Activated T-cell treated with anti-CD3 and anti-CD28 coated beads, Interleukin-2, amount 50 U/mL, for 72 hours (primary cell): Measurements from ENCODE around the gene WDR31. TPM values are rescaled to one million over a fixed set of nuclear protein-coding genes. Genes with fewer than 3 reads are reported as not detected.

ENCODE experiments used
- ATAC-seq, 2 donors: fragments of 150-1000 bp; cut with Tn5 transposase; replicated peaks in 1 of 2; 2 replicates each; pipeline ENCODE4 v1.10.0; 2021; ENCODE audit warnings: moderate library complexity in 2 of 2, mild to moderate bottlenecking in 1 of 2
- DNase-seq, 2 donors: peaks; one replicate each; pipeline ENCODE4 v3.0.0; 2021 to 2022; ENCODE audit warnings: mixed read lengths in 1 of 2
- H3K27ac Mint-ChIP-seq: one replicate; pipeline ENCODE4 v1.8.0; 2022; ENCODE audit warnings: mild to moderate bottlenecking, moderate library complexity, mixed read lengths
- H3K27me3 Mint-ChIP-seq: one replicate; pipeline ENCODE4 v1.8.0; 2022; ENCODE audit warnings: low read depth, mixed read lengths
- H3K36me3 Mint-ChIP-seq, 2 donors: one replicate each; pipeline ENCODE4 v1.8.0; 2022; ENCODE audit warnings: mixed read lengths in 2 of 2, mild to moderate bottlenecking in 1 of 2; ENCODE audit not compliant: insufficient read depth in 2 of 2
- H3K4me1 Mint-ChIP-seq: one replicate; pipeline ENCODE4 v1.8.0; 2022; ENCODE audit warnings: low read depth, mixed read lengths
- H3K4me3 Mint-ChIP-seq, 2 donors: one replicate each; pipeline ENCODE4 v1.8.0; 2022; ENCODE audit warnings: mild to moderate bottlenecking in 2 of 2, mixed read lengths in 2 of 2, moderate library complexity in 2 of 2
- H3K9me3 Mint-ChIP-seq, 2 donors: one replicate each; pipeline ENCODE4 v1.8.0; 2022; ENCODE audit warnings: mixed read lengths in 2 of 2
- total RNA-seq, 2 donors: library from RNA; stranded (reverse); gene quantifications; one replicate each; pipeline ENCODE4 v1.2.3, GENCODE V29; 2022

The WDR31 gene
- total RNA-seq, 2 donors from 2014 or later = 1.4 to 3.8 TPM

DNA sequence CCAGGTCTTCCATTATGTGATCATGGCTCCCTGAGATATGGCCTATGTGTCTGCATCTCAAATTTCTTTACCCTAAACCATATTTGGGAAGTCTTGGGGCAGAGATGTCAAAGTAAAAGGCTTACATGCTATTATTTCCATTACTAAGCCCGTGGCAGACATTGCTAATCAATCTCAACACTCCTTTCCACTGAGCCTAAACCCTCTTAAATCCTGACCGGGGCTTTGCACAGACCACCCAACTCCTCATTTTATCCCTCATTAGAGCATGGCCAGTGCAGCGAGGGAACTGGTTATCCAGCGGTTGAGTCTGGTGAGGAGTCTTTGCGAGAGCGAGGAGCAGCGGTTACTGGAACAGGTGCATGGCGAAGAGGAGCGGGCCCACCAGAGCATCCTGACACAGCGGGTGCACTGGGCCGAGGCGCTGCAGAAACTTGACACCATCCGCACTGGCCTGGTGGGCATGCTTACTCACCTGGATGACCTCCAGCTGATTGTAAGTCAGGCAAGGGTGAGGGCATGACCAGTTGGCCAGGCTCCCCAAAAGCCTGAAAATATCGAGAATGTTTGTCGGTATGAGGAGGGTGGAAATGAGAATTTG lies 20.3 kb upstream of the WDR31 start:
- Mint-ChIP-seq H3K27ac (no peak overlapping the region), H3K36me3 (peaks cover 0 to 3% of the 10 kb centered on the region in 2 donors), H3K4me1 (peaks cover 21% of the 10 kb centered on the region), H3K4me3 (no peak overlapping the region), H3K9me3 (no peaks in the 10 kb centered on the region), H3K27me3 (peaks cover 5% of the 10 kb centered on the region)
- no peak for ATAC-seq
- no peak for DNase-seq

GRCh38 chr9:113359385-113359784 lies 19.3 kb upstream of the WDR31 start:
- DNase-seq = no peak
- Mint-ChIP-seq H3K9me3 (no peaks in the 10 kb centered on the region), H3K4me3 (no peak overlapping the region), H3K36me3 (peaks cover 0 to 3% of the 10 kb centered on the region in 2 donors), H3K27ac (no peak overlapping the region), H3K27me3 (peaks cover 5% of the 10 kb centered on the region), H3K4me1 (peaks cover 20% of the 10 kb centered on the region)
- no peak for ATAC-seq

GRCh38 chr9:113356686-113357292 lies 16.7 kb upstream of the WDR31 start:
- no peak overlapping the region for H3K4me3 Mint-ChIP-seq
- H3K9me3 Mint-ChIP-seq = no peaks in the 10 kb centered on the region
- H3K27me3 Mint-ChIP-seq = peaks cover 5% of the 10 kb centered on the region
- no peak overlapping the region for H3K27ac Mint-ChIP-seq
- peaks cover 0 to 3% of the 10 kb centered on the region in 2 donors for H3K36me3 Mint-ChIP-seq
- DNase-seq (no peak), ATAC-seq (no peak)
- peaks cover 23% of the 10 kb centered on the region for H3K4me1 Mint-ChIP-seq

DNA sequence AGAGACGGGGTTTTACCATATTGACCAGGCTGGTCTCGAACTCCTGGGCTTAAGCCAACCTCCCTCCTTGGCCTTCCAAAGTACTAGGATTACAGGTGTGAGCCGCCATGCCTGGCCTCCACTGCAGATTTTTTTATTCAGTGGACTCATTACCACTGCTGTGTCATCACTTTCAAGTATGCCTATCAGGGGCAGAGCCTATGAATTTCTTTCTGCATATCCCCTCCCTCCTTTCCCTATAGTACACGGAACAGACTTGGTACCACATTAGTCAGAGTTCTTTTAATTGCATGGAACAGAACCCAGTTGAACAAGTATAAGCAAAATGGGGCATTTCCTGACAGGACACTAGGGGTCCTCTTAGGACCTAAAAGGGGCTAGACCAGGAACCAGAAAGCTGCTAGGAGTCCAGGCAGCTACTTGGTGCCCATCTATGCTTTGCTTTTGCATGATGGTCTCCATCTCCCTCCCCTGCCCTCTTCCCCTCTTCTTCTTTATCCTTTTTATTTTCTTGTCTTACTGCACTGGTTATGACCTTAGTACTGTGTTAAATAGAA lies 15.0 kb upstream of the WDR31 start:
- Mint-ChIP-seq H3K9me3 (no peaks in the 10 kb centered on the region), H3K27me3 (peaks cover 5% of the 10 kb centered on the region), H3K4me3 (no peak overlapping the region), H3K27ac (no peak overlapping the region), H3K4me1 (peaks cover 28% of the 10 kb centered on the region), H3K36me3 (peaks cover 0 to 5% of the 10 kb centered on the region in 2 donors)
- DNase-seq (no peak), ATAC-seq (no peak)

GRCh38 chr9:113352411-113352810 lies 12.3 kb upstream of the WDR31 start:
- H3K4me3 Mint-ChIP-seq = no peak overlapping the region

GRCh38 chr9:113352006-113352405 lies 11.9 kb upstream of the WDR31 start:
- Mint-ChIP-seq H3K4me3 (no peak overlapping the region), H3K9me3 (no peaks in the 10 kb centered on the region), H3K4me1 (peaks cover 44% of the 10 kb centered on the region), H3K27ac (no peak overlapping the region), H3K27me3 (no peaks in the 10 kb centered on the region), H3K36me3 (peaks cover 0 to 7% of the 10 kb centered on the region in 2 donors)
- ATAC-seq = no peak
- DNase-seq = no peak

More at GRCh38 chr9:113352411-113352810, 12.3 kb upstream of the WDR31 start:
- Mint-ChIP-seq H3K27me3 (no peaks in the 10 kb centered on the region), H3K9me3 (no peaks in the 10 kb centered on the region), H3K27ac (no peak overlapping the region), H3K4me1 (peaks cover 40% of the 10 kb centered on the region), H3K36me3 (peaks cover 0 to 7% of the 10 kb centered on the region in 2 donors)
- no peak for ATAC-seq
- no peak for DNase-seq

DNA sequence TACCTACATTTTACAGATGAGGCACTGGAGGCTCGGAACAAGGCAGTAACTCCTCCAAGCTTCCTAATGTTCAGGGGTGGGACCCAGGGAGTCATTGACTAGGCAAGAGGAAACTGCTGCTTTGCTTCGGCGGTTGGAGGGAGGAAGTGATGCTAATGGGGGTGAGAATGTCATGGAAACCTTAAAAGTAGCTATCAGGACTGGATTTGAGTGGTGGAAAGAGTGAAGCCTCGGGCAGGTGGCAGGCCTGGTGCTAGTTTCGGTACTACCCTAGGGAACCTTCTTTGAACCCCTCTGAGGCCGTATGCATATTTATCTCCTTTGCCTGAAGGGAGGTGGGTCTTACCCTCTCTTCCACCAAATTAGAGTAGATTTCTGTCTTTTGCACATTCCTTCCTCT lies 10.9 kb upstream of the WDR31 start:
- Mint-ChIP-seq H3K9me3 (no peaks in the 10 kb centered on the region), H3K27me3 (no peaks in the 10 kb centered on the region), H3K4me3 (peak overlapping the region; percentile 92 to 95), H3K4me1 (peaks cover 49% of the 10 kb centered on the region), H3K27ac (peak overlapping the region; percentile 79), H3K36me3 (peaks cover 0 to 7% of the 10 kb centered on the region in 2 donors)
- peak; percentile 58 to 60 for ATAC-seq
- DNase-seq = peak; percentile 45 to 56

DNA sequence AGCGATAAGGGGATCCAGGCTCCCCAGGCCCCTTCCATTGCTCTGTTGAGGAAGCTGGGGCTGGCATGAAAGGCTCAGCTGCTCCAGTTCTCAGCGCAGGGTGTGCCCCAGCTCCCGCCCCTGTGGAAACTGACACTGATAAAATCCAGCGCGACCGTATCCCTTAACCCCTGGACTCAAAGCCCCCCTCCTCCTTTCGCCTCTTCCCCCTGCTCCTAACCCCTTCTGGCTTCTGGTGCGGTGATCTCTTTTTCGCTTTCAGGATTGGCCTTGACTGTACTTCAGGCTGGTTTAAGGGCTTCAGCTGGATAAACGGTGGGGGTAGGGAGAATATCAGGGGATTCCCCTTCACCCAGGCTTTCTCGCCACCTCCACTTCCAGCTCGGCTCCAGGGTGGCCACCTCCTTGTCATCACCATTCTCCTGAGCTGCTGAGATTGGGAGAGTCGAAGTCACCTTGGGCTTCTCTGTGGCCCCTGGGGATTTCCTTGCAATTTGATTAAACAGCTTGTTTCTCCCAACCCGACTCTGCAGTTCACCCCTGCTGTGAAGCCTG lies 10.1 kb upstream of the WDR31 start:
- H3K27ac Mint-ChIP-seq = peak overlapping the region; percentile 79
- peaks cover 56% of the 10 kb centered on the region for H3K4me1 Mint-ChIP-seq
- peak; percentile 8 to 14 for ATAC-seq

DNA sequence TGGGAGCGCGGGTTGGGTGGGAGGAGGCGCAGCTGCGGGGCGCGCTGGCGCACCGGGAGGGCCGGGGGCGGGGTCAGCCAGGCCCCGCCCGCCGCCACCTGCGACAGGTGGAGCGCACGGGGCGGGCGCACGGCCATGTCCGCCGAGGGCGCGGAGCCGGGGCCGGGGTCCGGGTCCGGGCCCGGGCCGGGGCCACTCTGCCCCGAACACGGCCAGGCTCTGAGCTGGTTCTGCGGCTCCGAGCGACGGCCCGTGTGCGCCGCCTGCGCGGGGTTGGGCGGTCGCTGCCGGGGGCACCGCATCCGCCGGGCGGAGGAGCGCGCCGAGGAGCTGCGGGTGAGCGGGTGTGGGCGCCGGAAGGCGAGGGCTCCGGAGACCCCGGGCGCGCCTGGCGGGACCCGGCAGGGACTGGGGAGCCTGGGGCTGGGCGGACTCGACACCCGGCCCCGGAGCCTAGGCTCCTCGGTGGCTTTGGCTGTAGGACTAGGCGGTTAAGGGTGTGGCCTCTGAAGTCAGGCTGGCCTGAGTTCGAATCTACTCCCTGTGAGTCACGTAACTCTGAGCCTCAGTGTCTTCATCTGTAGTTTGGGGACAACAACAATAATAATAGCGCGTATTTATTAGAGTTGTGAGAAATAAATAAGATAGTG lies 9.5 kb upstream of the WDR31 start, which contains the start of gene BSPRY:
TSS of gene BSPRY (plus strand) at position 97 of the 650 bp plus-strand sequence. CDS start at position 136, 39 bp downstream.
- Mint-ChIP-seq H3K9me3 (no peaks in the 10 kb centered on the region), H3K4me1 (peaks cover 63% of the 10 kb centered on the region), H3K4me3 (peak within 1 kb of the TSS; percentile 92 to 95), H3K27me3 (no peaks in the 10 kb centered on the region), H3K36me3 (peaks cover 0 to 4% of the 10 kb centered on the region in 2 donors), H3K27ac (peak within 1 kb of the TSS; percentile 79)
- DNase-seq = peak; percentile 62 to 63
- ATAC-seq = peak; percentile 68 to 76

More for the DNA sequence above, 10.1 kb upstream of the WDR31 start:
- no peak for DNase-seq
- peaks cover 0 to 4% of the 10 kb centered on the region in 2 donors for H3K36me3 Mint-ChIP-seq
- H3K4me3 Mint-ChIP-seq = peak overlapping the region; percentile 92 to 95
- no peaks in the 10 kb centered on the region for H3K27me3 Mint-ChIP-seq
- no peaks in the 10 kb centered on the region for H3K9me3 Mint-ChIP-seq

DNA sequence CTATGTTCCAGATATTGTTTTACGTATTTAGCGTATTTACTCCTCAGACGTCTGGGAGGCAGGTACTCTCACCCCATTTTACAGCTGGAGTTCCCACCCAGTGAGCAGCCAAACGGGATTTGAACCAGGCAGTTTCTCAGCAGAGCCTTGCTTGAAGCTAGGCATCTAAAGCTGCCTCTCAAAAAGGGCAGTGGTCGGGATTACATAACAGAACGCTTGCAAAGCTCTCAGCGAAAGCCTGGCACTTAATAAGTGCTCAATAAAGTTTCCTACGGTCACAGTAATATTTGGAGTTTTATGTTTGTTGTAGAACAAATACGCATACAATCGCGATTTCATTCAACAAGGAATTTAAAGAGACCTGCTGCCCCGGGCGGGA lies 9.0 kb upstream of the WDR31 start:
- H3K27ac Mint-ChIP-seq = no peak overlapping the region
- H3K27me3 Mint-ChIP-seq = no peaks in the 10 kb centered on the region
- ATAC-seq (no peak), DNase-seq (no peak)
- peak overlapping the region; percentile 66 to 81 for H3K4me3 Mint-ChIP-seq
- peaks cover 0 to 4% of the 10 kb centered on the region in 2 donors for H3K36me3 Mint-ChIP-seq
- no peaks in the 10 kb centered on the region for H3K9me3 Mint-ChIP-seq
- H3K4me1 Mint-ChIP-seq = peaks cover 63% of the 10 kb centered on the region

DNA sequence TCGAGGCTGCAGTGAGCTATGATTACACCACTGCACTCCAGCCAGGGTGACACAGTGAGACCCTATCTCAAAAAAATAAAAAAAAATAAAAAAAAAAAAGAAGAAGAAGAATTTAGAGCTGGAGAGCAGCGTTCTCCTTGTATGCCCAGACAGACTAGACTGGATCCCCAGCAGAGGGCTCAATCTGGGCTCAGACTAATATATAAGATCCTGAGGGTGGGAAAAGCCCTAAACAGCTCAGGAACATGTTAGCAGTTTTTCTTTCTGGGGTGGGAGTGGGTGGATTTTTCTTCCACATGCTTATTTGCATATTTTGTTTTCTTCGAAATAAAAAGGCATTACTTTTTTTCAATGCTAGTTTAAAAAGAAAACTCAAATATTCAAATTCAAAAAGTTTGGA lies 8.4 kb upstream of the WDR31 start:
- ATAC-seq = no peak
- peaks cover 0 to 4% of the 10 kb centered on the region in 2 donors for H3K36me3 Mint-ChIP-seq
- H3K9me3 Mint-ChIP-seq = no peaks in the 10 kb centered on the region
- H3K27ac Mint-ChIP-seq = no peak overlapping the region
- H3K27me3 Mint-ChIP-seq = no peaks in the 10 kb centered on the region
- H3K4me3 Mint-ChIP-seq = peak overlapping the region in 1 of 2 donors; percentile 50
- no peak for DNase-seq
- H3K4me1 Mint-ChIP-seq = peaks cover 69% of the 10 kb centered on the region

DNA sequence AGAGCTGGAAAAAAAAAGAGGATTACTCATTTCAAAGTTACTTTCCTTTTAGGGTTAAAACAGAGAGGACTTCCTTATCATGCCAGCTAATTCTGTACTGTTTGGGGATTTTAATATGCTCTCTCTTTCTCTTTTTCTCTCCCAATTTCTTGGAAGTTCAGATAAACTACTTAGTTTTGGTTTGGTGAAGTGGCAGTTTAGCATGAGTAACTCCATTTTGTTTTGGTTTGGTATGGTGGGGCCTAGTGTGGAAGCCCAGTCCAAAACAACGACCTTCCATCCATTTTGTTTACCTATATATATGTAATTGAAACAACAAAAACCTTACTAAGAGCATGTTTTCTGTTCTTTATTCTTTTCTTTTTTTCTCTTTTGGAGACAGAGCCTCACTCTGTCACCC lies 5.6 kb upstream of the WDR31 start:
- Mint-ChIP-seq H3K27me3 (no peaks in the 10 kb centered on the region), H3K27ac (no peak overlapping the region), H3K36me3 (peaks cover 1 to 4% of the 10 kb centered on the region in 2 donors), H3K9me3 (no peaks in the 10 kb centered on the region), H3K4me1 (peaks cover 72% of the 10 kb centered on the region), H3K4me3 (no peak overlapping the region)
- DNase-seq (no peak), ATAC-seq (no peak)

- DNase-seq (no peak), ATAC-seq (no peak)
- Mint-ChIP-seq H3K4me1 (peaks cover 72% of the 10 kb centered on the region), H3K27me3 (no peaks in the 10 kb centered on the region), H3K36me3 (peaks cover 1 to 3% of the 10 kb centered on the region in 2 donors), H3K4me3 (no peak overlapping the region), H3K27ac (no peak overlapping the region), H3K9me3 (no peaks in the 10 kb centered on the region)
These were observed 5.1 kb upstream of the WDR31 start for GRCh38 chr9:113345190-113345589.
